ENCODE results near the gene NPHS2.

- TF ChIP-seq CTCF (IDR thresholded peaks at IDR 0.05) (no peak), POLR2A (IDR thresholded peaks at IDR 0.05) (no peak), POLR2AphosphoS5 (IDR thresholded peaks at IDR 0.05) (no peak)
These were observed 15.5 kb upstream of the NPHS2 start for GRCh38 chr1:179591253-179591591.

All from suprapubic skin (tissue), 4 donors.